C4-2B (cell line): ENCODE measurements around the gene CLEC16A.

Experiments
- H3K27ac ChIP-seq: fragments of 450-650 bp; 2 replicates; pipeline ENCODE4 v1.5.1; 2017
- ZFX ChIP-seq: fragments of 450-650 bp; IDR thresholded peaks from 2 replicates; pipeline ENCODE4 v1.6.1; 2017
- TF ChIP-seq, protein P1 (sequence below): fragments of 450-650 bp; conservative IDR thresholded peaks from 2 replicates; pipeline ENCODE4 v1.5.1; 2017; ENCODE audit warnings: mild to moderate bottlenecking

Gene CLEC16A

DNA sequence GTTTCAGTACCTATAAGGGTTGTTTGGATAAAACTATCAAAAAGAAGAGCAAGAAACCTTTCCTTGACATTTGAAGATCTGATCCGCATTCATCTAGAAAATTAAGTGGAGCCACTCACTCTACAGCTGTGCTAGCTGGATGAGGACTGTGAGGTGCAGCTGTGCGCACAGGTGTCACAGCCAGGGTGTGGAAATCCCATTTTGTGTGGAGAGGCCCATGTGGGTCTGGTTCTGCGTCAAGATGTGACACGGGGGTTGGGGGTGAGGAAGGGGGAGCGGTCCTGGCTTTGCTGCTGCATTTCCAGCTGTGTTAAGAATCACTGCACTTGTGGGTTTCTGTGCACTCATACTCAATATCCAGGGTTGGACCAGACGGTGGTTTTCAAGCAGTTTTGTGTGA, 70.7 kb downstream of the CLEC16A start:
- TF ChIP-seq, protein P1, sequence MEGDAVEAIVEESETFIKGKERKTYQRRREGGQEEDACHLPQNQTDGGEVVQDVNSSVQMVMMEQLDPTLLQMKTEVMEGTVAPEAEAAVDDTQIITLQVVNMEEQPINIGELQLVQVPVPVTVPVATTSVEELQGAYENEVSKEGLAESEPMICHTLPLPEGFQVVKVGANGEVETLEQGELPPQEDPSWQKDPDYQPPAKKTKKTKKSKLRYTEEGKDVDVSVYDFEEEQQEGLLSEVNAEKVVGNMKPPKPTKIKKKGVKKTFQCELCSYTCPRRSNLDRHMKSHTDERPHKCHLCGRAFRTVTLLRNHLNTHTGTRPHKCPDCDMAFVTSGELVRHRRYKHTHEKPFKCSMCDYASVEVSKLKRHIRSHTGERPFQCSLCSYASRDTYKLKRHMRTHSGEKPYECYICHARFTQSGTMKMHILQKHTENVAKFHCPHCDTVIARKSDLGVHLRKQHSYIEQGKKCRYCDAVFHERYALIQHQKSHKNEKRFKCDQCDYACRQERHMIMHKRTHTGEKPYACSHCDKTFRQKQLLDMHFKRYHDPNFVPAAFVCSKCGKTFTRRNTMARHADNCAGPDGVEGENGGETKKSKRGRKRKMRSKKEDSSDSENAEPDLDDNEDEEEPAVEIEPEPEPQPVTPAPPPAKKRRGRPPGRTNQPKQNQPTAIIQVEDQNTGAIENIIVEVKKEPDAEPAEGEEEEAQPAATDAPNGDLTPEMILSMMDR: no peak
- no peak for TF ChIP-seq ZFX
- no peak overlapping the region for H3K27ac ChIP-seq

DNA sequence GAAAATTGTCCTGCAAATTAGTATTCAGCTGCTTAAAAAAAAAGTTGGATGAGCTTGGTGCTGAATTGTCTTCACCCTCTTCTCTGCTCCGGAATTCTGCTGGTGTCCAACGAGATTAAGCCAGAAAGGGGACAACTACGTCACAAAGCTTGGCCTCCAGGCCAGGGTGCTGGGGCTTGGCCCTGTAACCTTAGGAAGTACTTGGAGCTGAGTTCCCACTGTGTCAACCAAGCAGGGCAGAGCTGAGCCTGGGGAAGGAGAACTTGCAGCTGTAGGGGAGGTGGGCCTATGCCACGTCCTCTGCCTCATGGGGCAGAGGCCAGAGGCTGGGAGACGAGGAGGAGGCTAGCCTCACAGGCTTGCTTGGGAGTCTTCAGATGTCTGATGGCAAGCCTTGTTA, 71.2 kb downstream of the CLEC16A start:
- TF ChIP-seq, protein P1: no peak
- TF ChIP-seq ZFX: no peak
- H3K27ac ChIP-seq: no peak overlapping the region

DNA sequence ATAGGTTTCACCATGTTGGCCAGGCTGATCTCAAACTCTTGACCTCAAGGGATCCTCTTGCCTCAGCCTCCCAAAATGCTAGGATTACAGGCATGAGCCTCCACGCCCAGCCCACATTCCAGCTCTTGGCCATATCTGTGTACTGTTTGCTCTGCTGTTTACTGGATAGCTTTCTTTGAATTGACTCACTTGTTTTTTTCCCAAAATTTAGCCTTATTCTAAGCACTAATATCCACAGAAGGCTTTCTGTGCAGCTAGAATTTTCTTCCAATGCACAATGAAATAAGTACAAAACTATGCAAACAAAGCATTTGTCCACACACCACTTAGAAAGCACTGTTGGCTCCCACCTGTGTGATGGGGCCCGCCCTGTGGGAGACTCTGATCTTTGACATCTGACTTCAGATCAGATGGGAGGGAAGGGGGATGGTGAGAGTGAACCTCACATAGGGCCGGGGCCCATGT, 72.2 kb downstream of the CLEC16A start:
- TF ChIP-seq, protein P1: no peak
- no peak for TF ChIP-seq ZFX
- H3K27ac ChIP-seq: no peak overlapping the region

DNA sequence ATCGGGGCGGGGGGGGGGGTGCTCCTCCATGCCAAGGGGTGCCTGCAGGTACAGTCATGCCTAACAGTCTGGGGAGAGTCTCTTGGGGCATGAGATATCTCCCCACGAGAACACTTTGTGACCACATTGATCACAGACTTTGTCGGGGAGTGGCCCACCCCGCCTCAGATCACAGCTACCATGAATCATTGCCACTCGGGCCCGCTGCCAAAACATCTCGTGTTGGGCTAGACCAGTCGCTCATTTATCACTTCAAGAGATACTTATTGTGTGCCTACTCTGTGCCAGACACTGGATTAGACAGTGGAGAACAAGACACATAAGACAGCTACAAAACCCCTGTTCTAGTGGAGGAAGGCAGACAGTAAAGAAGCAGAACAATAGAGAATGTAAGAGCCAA, 72.6 kb downstream of the CLEC16A start:
- TF ChIP-seq ZFX: no peak
- TF ChIP-seq, protein P1: no peak
- H3K27ac ChIP-seq: no peak overlapping the region

DNA sequence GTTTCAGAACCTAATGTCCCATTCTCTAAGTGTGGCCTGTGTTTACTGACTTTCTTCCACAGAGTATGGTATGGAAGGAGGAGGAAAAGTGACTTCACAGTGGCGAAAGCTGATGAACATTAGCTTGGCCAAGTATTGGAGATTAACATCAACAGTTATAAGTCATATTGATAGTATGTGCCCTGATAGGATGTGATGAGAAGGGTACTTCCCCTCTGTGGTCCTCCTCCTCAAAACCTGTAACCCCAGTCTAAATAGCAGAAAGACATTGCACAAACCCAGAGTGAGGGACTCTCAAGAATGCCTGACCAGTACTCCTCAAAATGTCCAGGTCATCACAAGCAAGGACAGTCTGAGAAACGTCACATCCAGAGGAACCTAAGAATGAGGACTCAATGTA, 73.1 kb downstream of the CLEC16A start:
- TF ChIP-seq, protein P1: no peak
- TF ChIP-seq ZFX: no peak
- H3K27ac ChIP-seq: no peak overlapping the region

DNA sequence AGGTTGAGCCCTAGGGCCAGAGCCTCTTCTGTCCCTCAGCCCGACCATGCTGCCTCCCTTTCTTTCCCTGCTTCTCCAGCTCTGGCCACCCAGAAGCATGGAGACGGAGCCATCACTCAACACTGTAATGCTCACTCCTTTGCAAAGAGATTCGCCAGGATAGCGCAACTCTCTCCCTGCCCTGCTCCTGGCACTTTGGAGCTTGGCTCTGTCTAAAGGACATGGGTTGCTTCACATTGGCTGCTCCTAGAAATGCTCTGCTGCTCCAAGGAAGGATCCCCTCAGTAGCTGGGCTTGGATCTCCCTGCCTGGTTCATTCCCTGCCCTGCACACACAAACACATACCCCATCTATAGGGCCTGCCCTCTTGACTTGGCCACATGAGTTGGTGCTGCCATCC, 76.0 kb downstream of the CLEC16A start:
- no peak overlapping the region for H3K27ac ChIP-seq
- TF ChIP-seq, protein P1: no peak
- TF ChIP-seq ZFX: no peak

DNA sequence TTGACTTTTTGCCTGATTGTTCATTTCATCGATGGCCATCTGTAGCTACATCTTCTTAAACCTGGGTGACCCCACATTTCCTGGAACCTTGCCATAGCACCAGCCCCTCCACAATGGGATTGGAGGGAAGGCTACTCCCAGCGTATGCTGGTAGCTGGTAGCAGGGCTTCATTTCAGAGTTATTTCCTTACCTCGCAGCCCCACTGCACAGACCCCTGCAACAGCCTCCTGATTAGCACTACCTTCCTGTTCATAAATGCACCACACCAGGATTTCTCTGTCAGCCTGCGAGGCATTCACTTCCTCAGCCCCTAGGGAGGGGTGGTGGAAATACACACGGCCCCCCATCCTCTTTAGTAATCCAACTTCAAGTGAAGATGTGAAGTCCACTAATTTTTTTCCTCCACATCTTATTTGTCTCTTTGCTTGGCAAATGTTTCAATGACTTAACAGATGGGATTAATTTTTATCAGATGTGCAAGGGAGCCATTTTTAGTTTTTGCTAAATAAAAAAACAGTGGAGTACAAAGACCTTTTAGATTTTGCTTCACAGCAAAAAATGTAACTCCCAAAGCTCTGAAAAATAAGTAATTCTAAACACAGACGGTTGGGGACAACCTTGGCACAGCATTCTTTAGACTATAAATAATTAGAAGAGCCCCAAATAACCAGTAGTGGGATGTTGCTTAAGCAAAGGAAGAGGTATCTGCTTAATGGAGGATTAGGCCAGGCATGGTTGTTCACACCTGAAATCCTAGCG, 76.6 kb downstream of the CLEC16A start:
- no peak overlapping the region for H3K27ac ChIP-seq

More for the DNA sequence above, 76.6 kb downstream of the CLEC16A start:
- TF ChIP-seq, protein P1: no peak
- TF ChIP-seq ZFX: no peak
